CD4-positive, alpha-beta T cell treated with Interleukin-6 for 4 hours (primary cell): Measurements from ENCODE around the gene TXNDC11.

ENCODE experiments used
- DNase-seq: peaks from one replicate; pipeline ENCODE4 v3.0.0-alpha.2; 2020; ENCODE audit warnings: mixed read lengths

The TXNDC11 gene

GRCh38 chr16:11674001-11674817 is 68.4 kb downstream of the TXNDC11 start:
- no peak for DNase-seq

- no peak for DNase-seq
Observed at GRCh38 chr16:11673091-11674000, 69.3 kb downstream of the TXNDC11 start.

- peak; percentile 64 for DNase-seq
Observed at GRCh38 chr16:11672206-11673090, 70.2 kb downstream of the TXNDC11 start.

GRCh38 chr16:11671676-11672075 is 71.0 kb downstream of the TXNDC11 start:
- DNase-seq, result no peak

- DNase-seq, result no peak
Observed at GRCh38 chr16:11671271-11671670, 71.4 kb downstream of the TXNDC11 start.

- peak; percentile 47 for DNase-seq
Observed at GRCh38 chr16:11670171-11671131, 72.2 kb downstream of the TXNDC11 start.

- no peak for DNase-seq
Observed at GRCh38 chr16:11669380-11670146, 73.1 kb downstream of the TXNDC11 start.

- DNase-seq, result peak; percentile 55
Observed at GRCh38 chr16:11668623-11669379, 73.9 kb downstream of the TXNDC11 start.

- peak; percentile 93 for DNase-seq
Observed at GRCh38 chr16:11667824-11668622, 74.6 kb downstream of the TXNDC11 start, which contains the start of gene SNN. TSS of gene SNN (plus strand) at chr16:11668455. CDS start at chr16:11676060, 7,605 bp downstream.

GRCh38 chr16:11667221-11667823 is 75.3 kb downstream of the TXNDC11 start:
- DNase-seq, result no peak

GRCh38 chr16:11666103-11667055 is 76.3 kb downstream of the TXNDC11 start:
- DNase-seq, result no peak

- DNase-seq, result peak; percentile 80
Observed at GRCh38 chr16:11665071-11665491, 77.6 kb downstream of the TXNDC11 start.

GRCh38 chr16:11662582-11662981 is 80.1 kb downstream of the TXNDC11 start:
- no peak for DNase-seq

GRCh38 chr16:11660565-11660964 is 82.1 kb downstream of the TXNDC11 start:
- DNase-seq, result no peak

GRCh38 chr16:11658896-11659708 is 83.6 kb downstream of the TXNDC11 start:
- DNase-seq, result no peak

GRCh38 chr16:11657556-11657955 is 85.1 kb downstream of the TXNDC11 start:
- no peak for DNase-seq
